ENCODE results near the gene MCAT.

MCAT gene

GRCh38 chr22:43129426-43130425 is 13.5 kb downstream of the MCAT start:
- Histone ChIP-seq H3K4me3 (replicated peaks; ENCODE audit: insufficient read depth, low read length) (no peak overlapping the region), H3K27me3 (ENCODE audit: insufficient read depth, poor library complexity, severe bottlenecking) (no peaks in the 10 kb centered on the region), H3K27ac (replicated peaks) (peak overlapping the region; percentile 86)
- peak; percentile 87 for TF ChIP-seq SPI1 (IDR thresholded peaks at IDR 0.05; ENCODE audit: borderline replicate concordance, low read depth)
- no peak for TF ChIP-seq REST (IDR thresholded peaks at IDR 0.05; ENCODE audit: insufficient replicate concordance, low read depth)
- peak; percentile 72 to 81 for DNase-seq (ENCODE audit: low read depth in 1 of 2, low spot score in 1 of 2)

- peak overlapping the region; percentile 86 for H3K27ac ChIP-seq (replicated peaks)
- no peak for DNase-seq (ENCODE audit: low read depth in 1 of 2, low spot score in 1 of 2)
- H3K4me3 ChIP-seq (replicated peaks; ENCODE audit: insufficient read depth, low read length): no peak overlapping the region
- TF ChIP-seq POLR2AphosphoS5 (IDR thresholded peaks at IDR 0.05; ENCODE audit: low read depth) (peak; percentile 72), CTCF (IDR thresholded peaks at IDR 0.05; ENCODE audit: insufficient read depth, low read length) (no peak)
- H3K27me3 ChIP-seq (ENCODE audit: insufficient read depth, poor library complexity, severe bottlenecking): no peaks in the 10 kb centered on the region
Measured at GRCh38 chr22:43128928-43129424, 14.2 kb downstream of the MCAT start.

- no peaks in the 10 kb centered on the region for H3K27me3 ChIP-seq (ENCODE audit: insufficient read depth, poor library complexity, severe bottlenecking)
- DNase-seq (ENCODE audit: low read depth in 1 of 2, low spot score in 1 of 2): peak in 1 of 2 experiments; percentile 79
- peak overlapping the region; percentile 86 for H3K27ac ChIP-seq (replicated peaks)
- TF ChIP-seq CTCF (IDR thresholded peaks at IDR 0.05; ENCODE audit: insufficient read depth, low read length) (no peak), GABPA (IDR thresholded peaks at IDR 0.05; ENCODE audit: low read depth) (no peak), POLR2AphosphoS5 (IDR thresholded peaks at IDR 0.05; ENCODE audit: low read depth) (peak; percentile 78), SPI1 (IDR thresholded peaks at IDR 0.05; ENCODE audit: borderline replicate concordance, low read depth) (no peak), REST (IDR thresholded peaks at IDR 0.05; ENCODE audit: insufficient replicate concordance, low read depth) (no peak)
- no peak overlapping the region for H3K4me3 ChIP-seq (replicated peaks; ENCODE audit: insufficient read depth, low read length)
Measured at GRCh38 chr22:43128116-43128515, 15.1 kb downstream of the MCAT start.

- no peak for DNase-seq (ENCODE audit: low read depth in 1 of 2, low spot score in 1 of 2)
- peak overlapping the region; percentile 86 for H3K27ac ChIP-seq (replicated peaks)
- no peak for TF ChIP-seq POLR2AphosphoS5 (IDR thresholded peaks at IDR 0.05; ENCODE audit: low read depth)
- TF ChIP-seq REST (IDR thresholded peaks at IDR 0.05; ENCODE audit: insufficient replicate concordance, low read depth): no peak
- no peak for TF ChIP-seq GABPA (IDR thresholded peaks at IDR 0.05; ENCODE audit: low read depth)
- no peak for TF ChIP-seq SPI1 (IDR thresholded peaks at IDR 0.05; ENCODE audit: borderline replicate concordance, low read depth)
- no peak for TF ChIP-seq CTCF (IDR thresholded peaks at IDR 0.05; ENCODE audit: insufficient read depth, low read length)
- no peaks in the 10 kb centered on the region for H3K27me3 ChIP-seq (ENCODE audit: insufficient read depth, poor library complexity, severe bottlenecking)
- no peak overlapping the region for H3K4me3 ChIP-seq (replicated peaks; ENCODE audit: insufficient read depth, low read length)
Measured at GRCh38 chr22:43127166-43127908, 15.9 kb downstream of the MCAT start.

Data from HL-60 (cell line).